Gastroesophageal sphincter (tissue), 3 donors: ENCODE results near the gene DYNLL2.

Source experiments
- POLR2A ChIP-seq, 2 donors: fragments of 450-650 bp; IDR thresholded peaks; one replicate each; pipeline ENCODE4 v1.6.1; 2017; ENCODE audit warnings: antibody characterized with exemption in 2 of 2, mild to moderate bottlenecking in 2 of 2, moderate library complexity in 1 of 2
- POLR2AphosphoS5 ChIP-seq: sonication (generic); formaldehyde crosslinking; IDR thresholded peaks from one replicate; pipeline ENCODE4 v1.6.1; 2017; ENCODE audit warnings: antibody characterized with exemption
- TF ChIP-seq, protein P1 (sequence below), 4 experiments: fragments of 200-600 bp in 2 of 4; fragments of 450-650 bp in 2 of 4; sonication (generic) in 1 of 4; IDR thresholded peaks; one replicate each; pipeline ENCODE4 v1.5.1; 2017 to 2019; ENCODE audit warnings: antibody characterized with exemption in 4 of 4, mild to moderate bottlenecking in 2 of 4, moderate library complexity in 2 of 4

- TF ChIP-seq, protein P1, sequence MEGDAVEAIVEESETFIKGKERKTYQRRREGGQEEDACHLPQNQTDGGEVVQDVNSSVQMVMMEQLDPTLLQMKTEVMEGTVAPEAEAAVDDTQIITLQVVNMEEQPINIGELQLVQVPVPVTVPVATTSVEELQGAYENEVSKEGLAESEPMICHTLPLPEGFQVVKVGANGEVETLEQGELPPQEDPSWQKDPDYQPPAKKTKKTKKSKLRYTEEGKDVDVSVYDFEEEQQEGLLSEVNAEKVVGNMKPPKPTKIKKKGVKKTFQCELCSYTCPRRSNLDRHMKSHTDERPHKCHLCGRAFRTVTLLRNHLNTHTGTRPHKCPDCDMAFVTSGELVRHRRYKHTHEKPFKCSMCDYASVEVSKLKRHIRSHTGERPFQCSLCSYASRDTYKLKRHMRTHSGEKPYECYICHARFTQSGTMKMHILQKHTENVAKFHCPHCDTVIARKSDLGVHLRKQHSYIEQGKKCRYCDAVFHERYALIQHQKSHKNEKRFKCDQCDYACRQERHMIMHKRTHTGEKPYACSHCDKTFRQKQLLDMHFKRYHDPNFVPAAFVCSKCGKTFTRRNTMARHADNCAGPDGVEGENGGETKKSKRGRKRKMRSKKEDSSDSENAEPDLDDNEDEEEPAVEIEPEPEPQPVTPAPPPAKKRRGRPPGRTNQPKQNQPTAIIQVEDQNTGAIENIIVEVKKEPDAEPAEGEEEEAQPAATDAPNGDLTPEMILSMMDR (IDR thresholded peaks at IDR 0.05), result no peak
- TF ChIP-seq POLR2A (IDR thresholded peaks at IDR 0.05) (no peak), POLR2AphosphoS5 (no peak)
Observed at GRCh38 chr17:58097384-58098088, 14.3 kb downstream of the DYNLL2 start.
